ENCODE results near the gene FAM210B. TPM values are rescaled to one million over a fixed set of nuclear protein-coding genes. Genes with fewer than 3 reads are reported as not detected.
A peak's percentile ranks its signal among the peaks of the same experiment; 100 is the strongest.
"Not testable (repeated sequence)": the region's sequence is repeated elsewhere in the genome, so short reads cannot be mapped to it uniquely, and the experiment has no call there.

The FAM210B gene
- total and polyA plus RNA-seq, 8 donors: 11.3 to 42.6 (median 30.4) TPM

DNA sequence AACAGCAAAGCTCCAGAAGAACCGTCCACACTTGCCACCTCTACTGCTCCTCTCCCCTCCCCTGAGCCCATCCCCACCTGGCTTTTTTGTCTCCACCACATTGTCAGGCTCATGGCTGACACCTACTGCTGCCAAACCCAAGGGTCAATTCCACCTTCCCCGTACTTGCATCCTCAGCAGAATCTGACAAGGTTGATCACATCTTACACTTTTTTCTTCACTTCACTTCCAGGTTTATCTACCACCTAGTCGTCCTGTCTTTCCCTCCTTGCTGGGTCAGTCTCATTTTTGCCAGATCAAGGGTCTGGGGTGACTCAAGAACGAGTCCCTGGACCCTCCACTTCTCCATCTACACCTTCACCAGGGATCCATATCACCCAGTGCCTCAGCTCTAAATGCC, 30.1 kb downstream of the FAM210B start:
- no peak for TF ChIP-seq EP300 (IDR thresholded peaks at IDR 0.05)
- no peak for TF ChIP-seq POLR2A (IDR thresholded peaks at IDR 0.05)
- no peak for TF ChIP-seq POLR2AphosphoS5 (IDR thresholded peaks at IDR 0.05)
- TF ChIP-seq, protein P1, sequence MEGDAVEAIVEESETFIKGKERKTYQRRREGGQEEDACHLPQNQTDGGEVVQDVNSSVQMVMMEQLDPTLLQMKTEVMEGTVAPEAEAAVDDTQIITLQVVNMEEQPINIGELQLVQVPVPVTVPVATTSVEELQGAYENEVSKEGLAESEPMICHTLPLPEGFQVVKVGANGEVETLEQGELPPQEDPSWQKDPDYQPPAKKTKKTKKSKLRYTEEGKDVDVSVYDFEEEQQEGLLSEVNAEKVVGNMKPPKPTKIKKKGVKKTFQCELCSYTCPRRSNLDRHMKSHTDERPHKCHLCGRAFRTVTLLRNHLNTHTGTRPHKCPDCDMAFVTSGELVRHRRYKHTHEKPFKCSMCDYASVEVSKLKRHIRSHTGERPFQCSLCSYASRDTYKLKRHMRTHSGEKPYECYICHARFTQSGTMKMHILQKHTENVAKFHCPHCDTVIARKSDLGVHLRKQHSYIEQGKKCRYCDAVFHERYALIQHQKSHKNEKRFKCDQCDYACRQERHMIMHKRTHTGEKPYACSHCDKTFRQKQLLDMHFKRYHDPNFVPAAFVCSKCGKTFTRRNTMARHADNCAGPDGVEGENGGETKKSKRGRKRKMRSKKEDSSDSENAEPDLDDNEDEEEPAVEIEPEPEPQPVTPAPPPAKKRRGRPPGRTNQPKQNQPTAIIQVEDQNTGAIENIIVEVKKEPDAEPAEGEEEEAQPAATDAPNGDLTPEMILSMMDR (IDR thresholded peaks at IDR 0.05): no peak
- DNase-seq: no peak
- no peak overlapping the region for H3K4me3 ChIP-seq
- intact Hi-C loops (cut with DNase I; ENCODE audit: low total_unique reads): no loop called here
- 77 to 99% (median 90%) methylated on average over 4 of the region's 4 CpGs for WGBS, 5 donors
- H3K27me3 ChIP-seq: no peaks in the 10 kb centered on the region
- peaks cover 0 to 43% (median 8%) of the 10 kb centered on the region in 4 donors for H3K36me3 ChIP-seq
- H3K9me3 ChIP-seq: no peaks in the 10 kb centered on the region
- H3K27ac ChIP-seq: no peak overlapping the region
- peaks cover 18 to 28% (median 24%) of the 10 kb centered on the region in 4 donors for H3K4me1 ChIP-seq

DNA sequence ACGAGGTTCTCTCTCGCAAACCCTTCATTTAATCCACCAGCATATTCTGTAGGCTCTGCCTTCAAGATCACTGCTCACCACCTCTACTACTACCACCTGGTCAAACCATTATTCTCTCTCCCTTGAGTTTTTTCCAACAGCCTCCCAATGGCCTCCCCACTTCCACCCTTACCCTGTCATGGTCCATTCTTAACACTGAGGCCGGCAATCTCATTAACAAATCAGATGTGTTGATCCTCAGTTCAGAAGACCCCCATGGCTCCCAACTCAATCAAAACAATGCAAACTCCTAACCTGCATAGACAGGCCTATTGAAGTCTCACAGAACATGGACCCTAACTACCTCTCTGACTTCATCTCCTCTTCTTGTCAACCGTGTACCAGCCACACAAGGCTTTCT, 31.0 kb downstream of the FAM210B start:
- no peak for TF ChIP-seq POLR2A (IDR thresholded peaks at IDR 0.05)
- TF ChIP-seq EP300 (IDR thresholded peaks at IDR 0.05): no peak
- TF ChIP-seq, protein P1 (IDR thresholded peaks at IDR 0.05): no peak
- TF ChIP-seq POLR2AphosphoS5 (IDR thresholded peaks at IDR 0.05): no peak

DNA sequence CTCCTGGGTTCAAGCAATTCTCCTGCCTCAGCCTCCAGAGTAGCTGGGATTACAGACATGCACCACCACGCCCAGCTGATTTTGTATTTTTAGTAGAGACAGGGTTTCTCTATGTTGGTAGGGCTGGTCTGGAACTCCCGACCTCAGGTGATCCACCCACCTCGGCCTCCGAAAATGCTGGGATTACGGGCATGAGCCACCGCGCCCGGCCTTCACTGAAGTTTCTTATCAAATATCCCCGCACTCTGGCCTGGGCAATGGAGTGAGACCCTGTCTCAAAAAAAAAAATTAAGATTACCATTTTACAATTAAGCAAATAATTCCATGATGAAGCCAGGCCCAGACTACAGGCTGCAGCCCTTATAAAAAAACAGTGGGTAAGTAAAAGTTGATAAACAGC, 31.6 kb downstream of the FAM210B start:
- DNase-seq; H3K4me3 ChIP-seq; H3K9me3 ChIP-seq; H3K27ac ChIP-seq; intact Hi-C loops (cut with DNase I; ENCODE audit: low total_unique reads); H3K27me3 ChIP-seq: not testable (repeated sequence)
- WGBS, 5 donors: 93 to 97% (median 94%) methylated on average over 9 of the region's 9 CpGs
- Histone ChIP-seq H3K36me3 (peaks cover 3 to 33% (median 8%) of the 10 kb centered on the region in 4 donors), H3K4me1 (peaks cover 28 to 39% (median 34%) of the 10 kb centered on the region in 4 donors)

More for the DNA sequence above, 31.0 kb downstream of the FAM210B start:
- H3K4me1 ChIP-seq: peaks cover 27 to 38% (median 32%) of the 10 kb centered on the region in 4 donors
- no peaks in the 10 kb centered on the region for H3K9me3 ChIP-seq
- intact Hi-C loops (cut with DNase I; ENCODE audit: low total_unique reads): no loop called here
- H3K27me3 ChIP-seq: no peaks in the 10 kb centered on the region
- peaks cover 0 to 36% (median 8%) of the 10 kb centered on the region in 4 donors for H3K36me3 ChIP-seq
- no peak overlapping the region for H3K27ac ChIP-seq
- whole genome bisulfite sequencing, 5 donors: 96 to 99% (median 97%) methylated on average over 4 of the region's 4 CpGs
- no peak overlapping the region for H3K4me3 ChIP-seq
- DNase-seq: no peak

GRCh38 chr20:56391037-56391436, 32.3 kb downstream of the FAM210B start:
- Histone ChIP-seq H3K4me1 (peaks cover 28 to 39% (median 34%) of the 10 kb centered on the region in 4 donors), H3K27ac (peak overlapping the region in 3 of 5 donors; percentile 91 to 92 (median 91)), H3K27me3 (no peaks in the 10 kb centered on the region), H3K9me3 (no peaks in the 10 kb centered on the region), H3K4me3 (peak overlapping the region; percentile 64 to 85 (median 78)), H3K36me3 (peaks cover 7 to 33% (median 11%) of the 10 kb centered on the region in 4 donors)
- DNase-seq: no peak
- no peak for TF ChIP-seq POLR2A (IDR thresholded peaks at IDR 0.05)
- TF ChIP-seq EP300 (IDR thresholded peaks at IDR 0.05): no peak
- TF ChIP-seq, protein P1 (IDR thresholded peaks at IDR 0.05): no peak
- no peak for TF ChIP-seq POLR2AphosphoS5 (IDR thresholded peaks at IDR 0.05)
- intact Hi-C loops (cut with DNase I; ENCODE audit: low total_unique reads): no loop called here
- WGBS, 5 donors: 19 to 27% (median 20%) methylated on average over 10 of the region's 10 CpGs

DNA sequence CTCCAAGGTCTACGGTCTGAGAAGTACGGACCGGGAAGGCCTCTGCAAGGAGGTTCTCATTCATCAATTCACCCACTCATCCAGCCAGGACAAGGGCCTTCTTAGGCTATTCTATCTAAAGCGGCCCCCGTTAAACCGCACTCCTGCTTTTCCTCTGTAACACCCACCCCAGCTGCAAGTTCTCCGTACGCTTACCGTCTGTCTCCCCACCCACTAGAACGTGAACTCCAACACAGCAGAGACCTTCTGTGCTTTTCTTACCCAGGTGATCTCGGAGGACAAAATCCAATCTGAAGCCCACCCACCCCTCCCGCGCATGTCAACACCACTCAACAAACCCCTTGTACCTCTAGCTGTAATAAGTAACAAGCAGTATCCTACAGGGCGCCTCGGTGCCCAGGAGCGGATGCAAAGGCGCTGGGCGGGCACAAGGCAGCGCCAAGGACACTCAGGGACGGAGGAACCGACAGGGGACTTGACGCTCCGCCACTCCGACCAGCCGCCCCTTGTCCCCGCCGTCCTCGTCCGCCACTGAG, 32.9 kb downstream of the FAM210B start:
- Histone ChIP-seq H3K9me3 (no peaks in the 10 kb centered on the region), H3K4me1 (peaks cover 28 to 39% (median 34%) of the 10 kb centered on the region in 4 donors), H3K27me3 (no peaks in the 10 kb centered on the region), H3K4me3 (peak overlapping the region; percentile 64 to 85 (median 78)), H3K36me3 (peaks cover 13 to 37% (median 16%) of the 10 kb centered on the region in 4 donors), H3K27ac (peak overlapping the region; percentile 88 to 94 (median 91))
- WGBS, 5 donors: 0 to 1% (median 1%) methylated on average over 27 to 29 of the region's 29 CpGs
- TF ChIP-seq, protein P1 (IDR thresholded peaks at IDR 0.05): no peak
- TF ChIP-seq POLR2A (IDR thresholded peaks at IDR 0.05) (no peak), POLR2AphosphoS5 (IDR thresholded peaks at IDR 0.05) (no peak), EP300 (IDR thresholded peaks at IDR 0.05) (no peak)
- intact Hi-C loops (cut with DNase I; ENCODE audit: low total_unique reads): no loop called here
- no peak for DNase-seq

Data from stomach (tissue), 9 donors.